ENCODE results near the gene ZSWIM4. TPM values are rescaled to one million over a fixed set of nuclear protein-coding genes. Genes with fewer than 3 reads are reported as not detected.

Gene ZSWIM4
- total and polyA plus RNA-seq, 2 of the 13 experiments (the other 11 are each of a cell fraction or from before 2014, with no cell fraction given) = 0.33 to 0.86 TPM

DNA sequence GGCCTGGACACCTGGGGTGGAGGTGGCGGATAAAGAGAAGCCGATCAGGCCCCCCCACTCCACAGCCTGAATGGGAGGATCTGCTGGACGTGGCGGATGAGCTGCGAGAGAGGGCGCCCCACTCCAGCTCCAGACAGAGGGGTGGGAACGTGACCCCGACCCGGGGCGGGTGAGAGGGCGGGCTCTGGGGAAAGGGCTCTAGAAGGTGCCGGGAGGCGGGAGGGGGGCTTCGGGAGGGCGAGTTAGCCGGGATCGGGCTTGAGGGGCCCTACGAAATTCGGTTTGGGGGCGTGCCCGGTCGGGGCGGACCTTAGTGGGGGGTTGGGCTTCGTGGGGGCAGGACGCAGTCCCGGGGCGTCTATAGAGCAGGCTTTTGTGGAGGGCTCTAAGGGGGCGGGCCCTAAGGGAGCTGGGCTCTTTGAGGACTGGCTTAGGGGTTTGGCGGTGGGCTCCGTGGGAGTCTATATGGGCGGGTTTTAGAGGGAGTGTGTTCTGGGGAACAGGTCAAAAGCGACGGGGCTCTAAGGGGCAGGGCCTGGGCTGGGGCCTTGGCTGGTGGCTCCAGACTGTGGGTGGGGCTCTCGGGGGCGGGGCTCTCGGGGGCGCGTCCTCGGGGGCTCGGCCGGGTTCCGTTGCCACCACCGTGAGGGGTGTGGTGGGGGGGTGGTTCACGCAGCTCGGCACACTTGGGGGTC lies 77.6 kb downstream of the ZSWIM4 start (continued):
- no peak for TF ChIP-seq HIVEP1 (CRISPR knock-in tag; IDR thresholded peaks at IDR 0.05)
- no peak for TF ChIP-seq CREB1 (IDR thresholded peaks at IDR 0.05)
- no peak for TF ChIP-seq CREB1 (CRISPR knock-in tag; IDR thresholded peaks at IDR 0.05)
- no peak for TF ChIP-seq RARG (CRISPR knock-in tag; IDR thresholded peaks at IDR 0.05; ENCODE audit: low read depth)
- TF ChIP-seq ZFY (CRISPR knock-in tag; IDR thresholded peaks at IDR 0.05) = no peak
- TF ChIP-seq, protein P1, sequence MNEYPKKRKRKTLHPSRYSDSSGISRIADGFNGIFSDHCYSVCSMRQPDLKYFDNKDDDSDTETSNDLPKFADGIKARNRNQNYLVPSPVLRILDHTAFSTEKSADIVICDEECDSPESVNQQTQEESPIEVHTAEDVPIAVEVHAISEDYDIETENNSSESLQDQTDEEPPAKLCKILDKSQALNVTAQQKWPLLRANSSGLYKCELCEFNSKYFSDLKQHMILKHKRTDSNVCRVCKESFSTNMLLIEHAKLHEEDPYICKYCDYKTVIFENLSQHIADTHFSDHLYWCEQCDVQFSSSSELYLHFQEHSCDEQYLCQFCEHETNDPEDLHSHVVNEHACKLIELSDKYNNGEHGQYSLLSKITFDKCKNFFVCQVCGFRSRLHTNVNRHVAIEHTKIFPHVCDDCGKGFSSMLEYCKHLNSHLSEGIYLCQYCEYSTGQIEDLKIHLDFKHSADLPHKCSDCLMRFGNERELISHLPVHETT (CRISPR knock-in tag; conservative IDR thresholded peaks at IDR 0.05) = no peak
- TF ChIP-seq KLF16 (CRISPR knock-in tag; IDR thresholded peaks at IDR 0.05) = no peak
- TF ChIP-seq RFX5 (IDR thresholded peaks at IDR 0.05; ENCODE audit: low read depth, low read length) = no peak
- TF ChIP-seq ZNF331 (CRISPR knock-in tag; IDR thresholded peaks at IDR 0.05) = no peak
- no peak for TF ChIP-seq ZNF891 (CRISPR knock-in tag; IDR thresholded peaks at IDR 0.05)
- TF ChIP-seq CHD4 (IDR thresholded peaks at IDR 0.05; ENCODE audit: borderline replicate concordance, low read length) = no peak
- no peak; the same call in 1 of the 2 replicates for TF ChIP-seq DMAP1 (CRISPR knock-in tag; IDR thresholded peaks at IDR 0.05)
- no peak for TF ChIP-seq SATB2 (CRISPR knock-in tag; IDR thresholded peaks at IDR 0.05)
- TF ChIP-seq PLRG1 (conservative IDR thresholded peaks at IDR 0.05) = no peak
- no peak for TF ChIP-seq ZNF224 (CRISPR knock-in tag; IDR thresholded peaks at IDR 0.05)
- TF ChIP-seq ZNF33A (CRISPR knock-in tag; IDR thresholded peaks at IDR 0.05; ENCODE audit: borderline replicate concordance) = no peak
- TF ChIP-seq ZNF7 (CRISPR knock-in tag; IDR thresholded peaks at IDR 0.05) = no peak
- no peak for TF ChIP-seq HMG20A (CRISPR knock-in tag; IDR thresholded peaks at IDR 0.05; ENCODE audit: borderline replicate concordance)
- TF ChIP-seq SKI (IDR thresholded peaks at IDR 0.05; ENCODE audit: partially characterized antibody) = no peak
- TF ChIP-seq, protein P2, sequence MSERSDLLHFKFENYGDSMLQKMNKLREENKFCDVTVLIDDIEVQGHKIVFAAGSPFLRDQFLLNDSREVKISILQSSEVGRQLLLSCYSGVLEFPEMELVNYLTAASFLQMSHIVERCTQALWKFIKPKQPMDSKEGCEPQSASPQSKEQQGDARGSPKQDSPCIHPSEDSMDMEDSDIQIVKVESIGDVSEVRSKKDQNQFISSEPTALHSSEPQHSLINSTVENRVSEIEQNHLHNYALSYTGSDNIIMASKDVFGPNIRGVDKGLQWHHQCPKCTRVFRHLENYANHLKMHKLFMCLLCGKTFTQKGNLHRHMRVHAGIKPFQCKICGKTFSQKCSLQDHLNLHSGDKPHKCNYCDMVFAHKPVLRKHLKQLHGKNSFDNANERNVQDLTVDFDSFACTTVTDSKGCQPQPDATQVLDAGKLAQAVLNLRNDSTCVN (CRISPR knock-in tag; IDR thresholded peaks at IDR 0.05; ENCODE audit: borderline replicate concordance) = no peak
- no peak for TF ChIP-seq CBX1 (IDR thresholded peaks at IDR 0.05; ENCODE audit: low read depth)
- TF ChIP-seq, protein P3, sequence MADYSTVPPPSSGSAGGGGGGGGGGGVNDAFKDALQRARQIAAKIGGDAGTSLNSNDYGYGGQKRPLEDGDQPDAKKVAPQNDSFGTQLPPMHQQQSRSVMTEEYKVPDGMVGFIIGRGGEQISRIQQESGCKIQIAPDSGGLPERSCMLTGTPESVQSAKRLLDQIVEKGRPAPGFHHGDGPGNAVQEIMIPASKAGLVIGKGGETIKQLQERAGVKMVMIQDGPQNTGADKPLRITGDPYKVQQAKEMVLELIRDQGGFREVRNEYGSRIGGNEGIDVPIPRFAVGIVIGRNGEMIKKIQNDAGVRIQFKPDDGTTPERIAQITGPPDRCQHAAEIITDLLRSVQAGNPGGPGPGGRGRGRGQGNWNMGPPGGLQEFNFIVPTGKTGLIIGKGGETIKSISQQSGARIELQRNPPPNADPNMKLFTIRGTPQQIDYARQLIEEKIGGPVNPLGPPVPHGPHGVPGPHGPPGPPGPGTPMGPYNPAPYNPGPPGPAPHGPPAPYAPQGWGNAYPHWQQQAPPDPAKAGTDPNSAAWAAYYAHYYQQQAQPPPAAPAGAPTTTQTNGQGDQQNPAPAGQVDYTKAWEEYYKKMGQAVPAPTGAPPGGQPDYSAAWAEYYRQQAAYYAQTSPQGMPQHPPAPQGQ (CRISPR knock-in tag; IDR thresholded peaks at IDR 0.05; ENCODE audit: borderline replicate concordance) = no peak
- no peak for TF ChIP-seq NFIC (IDR thresholded peaks at IDR 0.05; ENCODE audit: low read length)
- no peak for TF ChIP-seq REPIN1 (CRISPR knock-in tag; IDR thresholded peaks at IDR 0.05; ENCODE audit: borderline replicate concordance, low read depth)
- TF ChIP-seq, protein P4, sequence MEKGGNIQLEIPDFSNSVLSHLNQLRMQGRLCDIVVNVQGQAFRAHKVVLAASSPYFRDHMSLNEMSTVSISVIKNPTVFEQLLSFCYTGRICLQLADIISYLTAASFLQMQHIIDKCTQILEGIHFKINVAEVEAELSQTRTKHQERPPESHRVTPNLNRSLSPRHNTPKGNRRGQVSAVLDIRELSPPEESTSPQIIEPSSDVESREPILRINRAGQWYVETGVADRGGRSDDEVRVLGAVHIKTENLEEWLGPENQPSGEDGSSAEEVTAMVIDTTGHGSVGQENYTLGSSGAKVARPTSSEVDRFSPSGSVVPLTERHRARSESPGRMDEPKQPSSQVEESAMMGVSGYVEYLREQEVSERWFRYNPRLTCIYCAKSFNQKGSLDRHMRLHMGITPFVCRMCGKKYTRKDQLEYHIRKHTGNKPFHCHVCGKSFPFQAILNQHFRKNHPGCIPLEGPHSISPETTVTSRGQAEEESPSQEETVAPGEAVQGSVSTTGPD (CRISPR knock-in tag; IDR thresholded peaks at IDR 0.05) = no peak
- TF ChIP-seq ZNF136 (CRISPR knock-in tag; IDR thresholded peaks at IDR 0.05; ENCODE audit: low read depth) = no peak
- TF ChIP-seq ZNF253 (CRISPR knock-in tag; IDR thresholded peaks at IDR 0.05; ENCODE audit: borderline replicate concordance) = no peak
